ENCODE measurements around the gene LGI2. TPM values are rescaled to one million over a fixed set of nuclear protein-coding genes. Genes with fewer than 3 reads are reported as not detected.

LGI2 gene, protein sequence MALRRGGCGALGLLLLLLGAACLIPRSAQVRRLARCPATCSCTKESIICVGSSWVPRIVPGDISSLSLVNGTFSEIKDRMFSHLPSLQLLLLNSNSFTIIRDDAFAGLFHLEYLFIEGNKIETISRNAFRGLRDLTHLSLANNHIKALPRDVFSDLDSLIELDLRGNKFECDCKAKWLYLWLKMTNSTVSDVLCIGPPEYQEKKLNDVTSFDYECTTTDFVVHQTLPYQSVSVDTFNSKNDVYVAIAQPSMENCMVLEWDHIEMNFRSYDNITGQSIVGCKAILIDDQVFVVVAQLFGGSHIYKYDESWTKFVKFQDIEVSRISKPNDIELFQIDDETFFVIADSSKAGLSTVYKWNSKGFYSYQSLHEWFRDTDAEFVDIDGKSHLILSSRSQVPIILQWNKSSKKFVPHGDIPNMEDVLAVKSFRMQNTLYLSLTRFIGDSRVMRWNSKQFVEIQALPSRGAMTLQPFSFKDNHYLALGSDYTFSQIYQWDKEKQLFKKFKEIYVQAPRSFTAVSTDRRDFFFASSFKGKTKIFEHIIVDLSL
- total RNA-seq: not detected in 2 replicates

GRCh38 chr4:25030277-25031076 is at the start of gene LGI2:
Gene LGI2 (minus strand): TSS chr4:25030946. CDS start chr4:25030693, 253 bp downstream.
- DNase-seq (ENCODE audit: low read depth): no peak
- Histone ChIP-seq H3K27me3 (ENCODE audit: control insufficient read depth, insufficient read depth, low read length) (peaks cover 47% of the 10 kb centered on the region), H3K36me3 (ENCODE audit: control insufficient read depth, insufficient read depth, low read length) (no peaks in the 10 kb centered on the region), H3K4me3 (ENCODE audit: low read depth, low read length) (peak within 1 kb of the TSS; percentile 20)
- FAIRE-seq: no peak
- no peak for TF ChIP-seq CTCF (IDR thresholded peaks at IDR 0.05; ENCODE audit: insufficient read depth, low read length, severe bottlenecking)

DNA sequence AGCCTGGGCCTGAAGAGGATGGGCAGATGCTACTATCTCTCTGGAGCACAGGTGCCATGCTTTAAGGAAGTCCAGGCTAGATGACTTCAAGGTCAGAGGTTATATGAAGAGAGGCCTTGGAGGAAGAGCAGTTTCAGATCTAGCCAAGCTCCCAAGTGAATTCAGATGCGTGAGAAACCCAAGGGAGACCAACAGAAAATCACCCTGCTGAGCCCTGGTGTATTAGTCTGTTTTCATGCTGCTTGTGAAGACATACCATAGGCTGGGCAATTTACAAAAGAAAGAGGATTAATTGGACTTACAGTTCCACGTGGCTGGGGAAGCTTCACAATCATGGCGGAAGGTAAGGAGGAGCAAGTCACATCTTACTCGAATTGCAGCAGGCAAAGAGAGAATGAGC is 47.8 kb upstream of the LGI2 start:
- FAIRE-seq (no peak), DNase-seq (ENCODE audit: low read depth) (no peak)
- no peak overlapping the region for H3K4me3 ChIP-seq (ENCODE audit: low read depth, low read length)
- no peaks in the 10 kb centered on the region for H3K36me3 ChIP-seq (ENCODE audit: control insufficient read depth, insufficient read depth, low read length)
- H3K27me3 ChIP-seq (ENCODE audit: control insufficient read depth, insufficient read depth, low read length): peaks cover 3% of the 10 kb centered on the region
- TF ChIP-seq CTCF (IDR thresholded peaks at IDR 0.05; ENCODE audit: insufficient read depth, low read length, severe bottlenecking): no peak

DNA sequence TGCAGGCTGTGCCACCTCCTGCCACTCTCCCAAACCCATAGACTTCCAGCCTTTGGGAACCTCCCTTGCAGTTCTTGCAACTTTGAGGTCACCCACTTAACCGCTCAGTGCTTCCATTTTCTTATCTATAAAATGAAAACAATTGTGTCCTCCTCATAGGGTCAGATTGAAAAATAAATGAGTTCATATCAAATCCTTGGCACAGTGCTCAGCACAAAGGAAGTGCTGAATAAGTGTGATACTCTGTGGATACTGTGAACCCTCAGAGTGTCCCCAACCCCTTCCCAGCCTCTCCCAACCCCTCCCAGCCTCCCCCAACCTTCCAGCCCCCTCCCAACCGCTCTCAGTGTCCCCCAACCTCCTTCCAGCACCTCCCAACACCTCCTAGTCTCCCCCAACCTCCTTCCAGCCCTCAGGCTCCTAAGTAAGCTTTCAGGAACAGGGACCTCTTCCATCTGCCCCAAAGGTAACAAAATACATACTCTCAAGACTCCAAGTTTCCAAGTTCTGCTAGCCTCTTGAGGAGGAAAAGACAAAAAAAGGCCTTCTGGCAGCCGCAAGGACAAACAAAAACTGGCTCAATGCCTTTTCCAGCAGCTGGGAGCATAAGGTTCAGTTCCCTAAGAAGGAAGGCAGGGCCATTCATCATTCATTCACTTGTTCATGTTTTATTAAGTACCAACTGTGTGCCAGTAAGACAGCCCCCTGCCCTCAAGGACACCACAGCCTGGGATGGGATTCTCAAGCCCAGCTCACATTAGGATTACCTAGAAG is 46.1 kb upstream of the LGI2 start:
- no peak overlapping the region for H3K4me3 ChIP-seq (ENCODE audit: low read depth, low read length)
- peaks cover 3% of the 10 kb centered on the region for H3K27me3 ChIP-seq (ENCODE audit: control insufficient read depth, insufficient read depth, low read length)
- no peaks in the 10 kb centered on the region for H3K36me3 ChIP-seq (ENCODE audit: control insufficient read depth, insufficient read depth, low read length)
- no peak for TF ChIP-seq CTCF (IDR thresholded peaks at IDR 0.05; ENCODE audit: insufficient read depth, low read length, severe bottlenecking)
- FAIRE-seq: no peak
- DNase-seq (ENCODE audit: low read depth): no peak

DNA sequence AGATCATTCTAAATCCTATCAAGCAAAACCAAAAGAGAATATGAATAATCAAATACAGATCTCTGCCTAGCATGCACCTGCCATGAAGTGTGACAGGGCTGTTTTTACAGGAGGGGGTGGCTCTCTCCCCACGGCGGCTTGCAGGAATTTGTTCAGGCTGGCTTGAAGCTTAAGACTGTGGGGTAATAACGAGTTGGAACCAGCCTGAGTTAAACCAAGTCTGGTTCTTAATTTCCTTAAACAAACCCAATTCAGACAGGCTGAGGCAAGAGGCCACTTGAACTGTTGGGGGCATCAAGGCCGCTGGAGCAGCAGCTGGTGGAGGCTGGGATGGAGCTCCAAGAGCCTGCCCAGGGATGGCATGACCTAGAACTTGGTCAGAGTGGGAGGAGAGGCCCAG is 45.1 kb upstream of the LGI2 start:
- Histone ChIP-seq H3K27me3 (ENCODE audit: control insufficient read depth, insufficient read depth, low read length) (peaks cover 3% of the 10 kb centered on the region), H3K4me3 (ENCODE audit: low read depth, low read length) (no peak overlapping the region), H3K36me3 (ENCODE audit: control insufficient read depth, insufficient read depth, low read length) (no peaks in the 10 kb centered on the region)
- TF ChIP-seq CTCF (IDR thresholded peaks at IDR 0.05; ENCODE audit: insufficient read depth, low read length, severe bottlenecking): no peak
- no peak for FAIRE-seq
- peak; percentile 43 for DNase-seq (ENCODE audit: low read depth)

DNA sequence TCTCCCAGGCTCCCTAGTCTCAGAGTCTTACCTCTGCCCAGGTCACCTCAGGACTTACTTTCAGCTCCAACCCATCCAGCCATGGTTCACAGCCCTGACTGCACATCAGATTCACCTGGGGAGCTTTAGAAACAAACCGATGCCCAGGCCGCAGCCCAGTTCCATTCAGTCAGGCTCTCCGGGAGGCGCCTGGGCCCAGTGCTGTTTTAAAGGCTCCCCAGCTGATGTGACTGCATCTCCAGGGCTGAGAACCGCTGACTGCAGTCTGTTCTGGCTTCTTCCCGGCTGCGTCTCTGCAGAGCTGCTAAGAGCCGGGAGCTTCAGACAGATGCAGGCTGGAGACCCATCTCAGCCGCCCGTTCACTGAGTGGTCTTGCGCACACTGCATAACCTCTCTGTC is 44.4 kb upstream of the LGI2 start:
- DNase-seq (ENCODE audit: low read depth): no peak
- no peak for FAIRE-seq
- H3K4me3 ChIP-seq (ENCODE audit: low read depth, low read length): no peak overlapping the region
- TF ChIP-seq CTCF (IDR thresholded peaks at IDR 0.05; ENCODE audit: insufficient read depth, low read length, severe bottlenecking): no peak
- H3K27me3 ChIP-seq (ENCODE audit: control insufficient read depth, insufficient read depth, low read length): peaks cover 3% of the 10 kb centered on the region
- no peaks in the 10 kb centered on the region for H3K36me3 ChIP-seq (ENCODE audit: control insufficient read depth, insufficient read depth, low read length)

Data from bronchial epithelial cell (primary cell).